GM18951 (cell line): ENCODE data around the gene CLEC4A.
"Not testable (repeated sequence)": the region's sequence is repeated elsewhere in the genome, so short reads cannot be mapped to it uniquely, and the experiment has no call there.

Source experiments
- POLR2A ChIP-seq: IDR thresholded peaks from 4 replicates; pipeline ENCODE4 v1.6.1; 2011; ENCODE audit warnings: mild to moderate bottlenecking; ENCODE audit not compliant: insufficient read length, insufficient read depth; ENCODE audit errors: extremely low read depth
- in situ Hi-C: fragments of 300-500 bp; cut with MboI; formaldehyde crosslinking; loops from one replicate; pipeline ENCODE4 v1.12.0; 2022; ENCODE audit warnings: low sequenced_read_pairs, mixed read lengths, inconsistent platforms; ENCODE audit not compliant: unreplicated experiment

Gene CLEC4A

DNA sequence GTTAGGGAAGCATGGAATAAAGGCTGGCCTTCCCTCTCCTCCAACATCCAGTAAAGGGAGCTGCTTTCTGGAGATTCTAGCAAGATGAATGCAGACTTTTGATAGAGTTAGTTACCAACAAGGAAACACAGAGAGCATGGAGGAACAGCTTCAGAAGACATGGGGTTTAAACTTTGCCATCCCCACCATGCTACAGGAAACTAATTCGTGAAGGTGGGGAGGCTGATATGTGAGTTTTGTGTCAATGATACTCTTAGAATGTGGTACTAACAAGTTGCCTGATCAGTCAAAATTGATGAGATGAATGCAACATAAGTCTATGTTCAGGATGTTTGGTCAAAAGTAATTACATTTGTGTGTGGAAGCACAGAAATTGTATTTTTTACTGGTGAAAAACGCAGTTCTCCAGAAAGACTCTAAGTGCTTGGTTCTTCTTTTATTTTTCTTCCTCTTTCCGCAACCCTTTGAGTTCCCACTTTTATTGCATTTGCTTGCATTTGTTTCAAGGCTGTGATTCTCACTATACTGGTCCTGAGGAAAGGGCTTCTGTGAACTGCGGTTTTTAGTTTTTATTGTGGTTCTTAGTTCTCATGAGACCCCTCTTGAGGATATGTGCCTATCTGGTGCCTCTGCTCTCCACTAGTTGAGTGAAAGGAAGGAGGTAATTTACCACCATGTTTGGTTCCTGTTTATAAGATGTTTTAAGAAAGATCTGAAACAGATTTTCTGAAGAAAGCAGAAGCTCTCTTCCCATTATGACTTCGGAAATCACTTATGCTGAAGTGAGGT lies at the start of gene CLEC4A:
CLEC4A (plus strand) TSS at position 494 of the 789 bp plus-strand sequence; CDS start at position 756, 262 bp downstream.
- no peak for TF ChIP-seq POLR2A
- in situ Hi-C loops, result loop anchor here (25.0 kb wide), 1 partner anchor 114 kb away; the partner anchor contains the start of gene FAM90A1

DNA sequence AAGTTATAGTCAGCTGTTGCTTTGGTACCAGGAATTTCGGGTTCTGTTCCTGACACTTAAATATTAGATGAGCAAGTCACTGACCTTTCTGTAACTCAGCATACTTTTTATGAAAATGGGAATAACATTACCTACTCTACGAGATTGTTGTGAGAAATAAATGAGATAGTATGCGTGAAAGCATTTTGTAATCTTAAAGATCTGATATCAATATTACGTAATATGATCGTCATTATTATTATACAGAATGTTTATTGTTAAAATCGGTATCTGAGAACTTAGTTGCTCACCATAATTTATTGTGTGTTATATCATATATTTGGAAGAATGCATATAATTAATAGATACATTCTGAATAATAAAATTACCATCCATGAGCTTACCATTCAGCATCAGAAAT lies 47.5 kb upstream of the CLEC4A start:
- in situ Hi-C loops, result no loop called here
- no peak for TF ChIP-seq POLR2A

DNA sequence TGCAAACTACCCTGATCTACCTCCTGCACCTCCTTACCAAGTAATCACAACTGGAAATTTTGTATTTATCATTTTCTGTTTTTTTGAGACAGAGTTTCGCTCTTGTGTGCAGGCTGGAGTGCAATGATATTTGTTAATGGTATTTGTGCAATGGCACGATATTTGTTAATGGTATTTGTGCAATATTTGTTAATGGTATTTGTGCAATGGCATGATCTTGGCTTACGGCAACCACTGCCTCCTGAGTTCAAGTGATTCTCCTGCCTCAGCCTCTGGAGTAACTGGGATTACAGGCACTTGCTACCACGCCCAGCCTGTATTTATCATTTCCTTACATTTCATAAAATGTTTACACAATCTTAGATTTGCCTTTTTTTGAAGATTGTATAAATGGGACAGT lies 47.1 kb upstream of the CLEC4A start:
- TF ChIP-seq POLR2A, result no peak
- in situ Hi-C loops, result no loop called here

DNA sequence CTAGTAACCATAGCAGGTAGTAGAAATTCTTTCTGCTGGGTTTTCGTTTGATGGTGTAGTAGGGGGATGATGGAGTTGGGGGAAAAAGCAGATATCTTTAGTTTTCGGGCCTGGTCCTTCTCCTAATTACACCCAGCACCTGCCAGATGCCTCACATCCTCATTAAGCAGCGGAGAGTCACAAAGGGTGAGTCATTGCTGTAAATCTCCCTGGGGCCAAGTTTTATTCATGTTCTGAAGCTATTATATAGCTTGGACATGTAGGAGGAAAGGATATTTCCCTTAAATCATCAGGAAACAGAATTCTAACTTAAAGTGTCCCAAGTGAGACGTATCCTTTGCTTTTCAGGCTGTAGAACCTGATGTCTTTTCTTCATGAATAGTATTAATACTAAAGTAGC lies 46.2 kb upstream of the CLEC4A start:
- TF ChIP-seq POLR2A, result no peak
- in situ Hi-C loops, result no loop called here

DNA sequence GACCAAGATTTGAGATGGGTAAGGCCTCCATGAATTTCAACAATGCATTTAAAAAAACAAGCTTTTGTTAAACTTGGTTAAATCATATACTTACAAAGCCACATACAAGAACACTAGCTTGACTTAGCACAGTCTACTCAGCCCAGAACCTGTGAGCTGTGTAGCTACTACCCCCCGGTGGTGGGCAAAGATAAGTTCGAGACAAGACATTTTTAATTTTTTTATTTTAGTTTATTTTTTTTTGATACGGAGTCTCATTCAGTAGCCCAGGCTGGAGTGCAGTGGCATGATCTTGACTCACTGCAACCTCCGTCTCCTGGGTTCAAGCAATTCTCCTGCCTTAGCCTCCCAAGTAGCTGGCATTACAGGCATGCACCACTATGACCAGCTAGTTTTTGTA lies 45.0 kb upstream of the CLEC4A start:
- in situ Hi-C loops, result no loop called here
- TF ChIP-seq POLR2A, result no peak

DNA sequence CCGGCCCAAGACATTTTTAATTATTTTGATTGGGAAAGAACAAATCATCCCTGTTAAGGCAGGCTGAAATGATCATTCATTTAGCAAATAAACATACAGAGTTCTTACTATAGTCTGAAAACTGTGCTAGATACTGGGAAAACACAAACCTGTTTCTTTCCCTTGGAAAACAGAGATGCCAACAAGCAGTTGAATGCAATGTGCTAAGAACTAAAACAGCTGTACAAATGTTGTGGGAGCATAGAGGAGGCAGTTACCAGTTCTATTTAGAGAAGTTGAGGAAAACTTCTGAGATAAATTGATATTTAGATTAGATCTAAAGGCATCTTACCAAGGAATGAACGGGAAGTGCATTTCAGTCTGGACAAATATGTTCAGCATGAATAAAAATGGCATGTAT lies 44.5 kb upstream of the CLEC4A start:
- in situ Hi-C loops, result no loop called here
- no peak for TF ChIP-seq POLR2A

DNA sequence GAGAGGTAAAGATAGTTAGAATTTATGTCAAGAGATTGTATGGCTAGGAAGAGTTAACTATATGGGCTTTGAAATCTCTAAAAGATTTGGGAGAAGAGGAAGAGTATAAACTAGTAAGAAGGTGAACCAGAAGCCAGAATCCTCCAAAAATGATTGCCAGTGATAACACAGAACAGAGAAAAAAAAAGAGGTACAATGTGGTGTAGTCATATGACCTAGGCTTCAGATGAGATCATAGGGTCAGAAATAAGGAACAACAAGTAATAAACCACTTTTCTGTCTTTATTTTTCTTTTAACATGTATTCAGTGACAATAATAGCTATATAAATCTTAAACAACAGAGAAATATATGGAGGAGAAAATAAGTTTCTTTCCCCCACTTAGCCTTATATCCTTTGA lies 43.3 kb upstream of the CLEC4A start:
- no peak for TF ChIP-seq POLR2A
- in situ Hi-C loops, result no loop called here

DNA sequence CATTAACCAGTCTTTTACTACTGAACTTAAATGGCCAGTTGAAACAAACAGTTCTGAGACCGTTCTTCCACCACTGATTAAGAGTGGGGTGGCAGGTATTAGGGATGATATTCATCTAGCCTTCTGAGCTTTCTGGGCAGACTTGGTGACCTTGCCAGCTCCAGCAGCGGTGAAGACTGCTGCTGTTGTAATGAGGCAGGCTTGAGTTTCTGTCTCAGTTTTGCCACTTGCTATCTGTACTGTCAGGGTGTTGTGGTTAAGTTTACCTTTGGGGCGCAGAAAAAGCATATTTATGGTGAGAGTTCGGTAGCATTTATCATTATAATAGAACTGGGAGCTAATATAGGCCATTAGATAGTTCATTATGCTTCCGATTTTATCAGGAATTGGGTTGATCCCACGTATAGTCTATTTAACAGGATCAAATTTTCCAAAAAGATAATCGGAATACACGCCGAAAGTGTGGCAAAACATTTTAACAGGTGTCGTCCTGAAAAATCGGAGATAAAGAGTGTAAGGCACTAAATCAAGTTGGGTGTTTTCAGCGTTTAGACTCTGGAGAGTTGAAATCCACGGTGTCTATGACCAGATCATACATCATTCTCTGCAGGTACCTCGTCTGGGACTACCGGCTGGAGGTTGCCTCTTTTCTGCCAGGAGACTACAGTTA lies 42.0 kb upstream of the CLEC4A start:
- no peak for TF ChIP-seq POLR2A
- in situ Hi-C loops, result no loop called here

DNA sequence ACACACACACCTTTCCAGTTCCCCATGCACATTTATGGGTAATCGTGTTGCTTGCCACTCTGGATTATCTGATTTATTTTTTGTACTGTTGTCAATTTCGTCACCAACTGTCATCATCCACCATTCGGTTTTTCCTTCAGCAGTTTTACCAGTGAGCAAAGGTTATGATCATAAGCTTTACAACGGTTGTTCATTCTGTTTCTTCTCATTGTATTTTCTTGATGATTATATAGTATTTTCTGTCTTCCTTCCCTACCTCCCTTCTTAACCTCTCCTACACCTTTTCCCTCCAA lies 40.7 kb upstream of the CLEC4A start:
- TF ChIP-seq POLR2A, result no peak
- in situ Hi-C loops, result no loop called here

DNA sequence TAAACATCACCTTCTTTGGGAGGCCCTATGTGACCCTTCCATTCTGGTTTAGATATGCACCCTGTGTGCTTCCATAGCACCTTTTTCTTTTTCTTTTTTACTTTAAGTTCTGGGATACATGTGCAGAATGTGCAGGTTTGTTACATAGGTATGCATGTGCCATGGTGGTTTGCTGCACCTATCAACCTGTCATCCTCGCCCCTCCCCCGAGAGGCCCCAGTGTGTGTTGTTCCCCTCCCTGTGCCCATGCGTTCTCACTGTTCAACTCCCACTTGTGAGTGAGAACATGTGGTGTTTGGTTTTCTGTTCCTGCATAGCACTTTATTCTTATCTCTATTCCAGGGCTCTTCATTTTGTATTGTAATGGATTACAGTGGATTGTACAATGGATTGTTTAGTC lies 39.1 kb upstream of the CLEC4A start:
- in situ Hi-C loops, result not testable (repeated sequence)

DNA sequence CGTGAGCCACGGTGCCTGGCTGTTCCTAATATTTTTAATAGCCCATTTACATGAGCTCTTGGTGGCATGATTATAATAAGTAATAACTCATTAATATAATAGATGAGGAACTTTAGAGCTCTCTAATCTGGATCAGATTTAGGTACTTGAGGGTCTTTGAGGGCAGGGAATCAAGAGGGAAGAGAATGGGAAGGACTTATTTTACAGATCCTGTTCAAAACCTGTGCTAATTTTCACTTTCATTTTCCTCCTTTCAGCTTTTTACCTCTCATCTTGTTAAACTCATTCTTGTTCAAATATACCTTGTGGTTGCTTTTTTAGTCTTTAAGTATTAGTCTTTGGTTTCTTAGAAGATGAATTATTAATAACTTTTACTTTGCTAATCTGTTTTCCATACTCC lies 35.8 kb upstream of the CLEC4A start:
- TF ChIP-seq POLR2A, result no peak

DNA sequence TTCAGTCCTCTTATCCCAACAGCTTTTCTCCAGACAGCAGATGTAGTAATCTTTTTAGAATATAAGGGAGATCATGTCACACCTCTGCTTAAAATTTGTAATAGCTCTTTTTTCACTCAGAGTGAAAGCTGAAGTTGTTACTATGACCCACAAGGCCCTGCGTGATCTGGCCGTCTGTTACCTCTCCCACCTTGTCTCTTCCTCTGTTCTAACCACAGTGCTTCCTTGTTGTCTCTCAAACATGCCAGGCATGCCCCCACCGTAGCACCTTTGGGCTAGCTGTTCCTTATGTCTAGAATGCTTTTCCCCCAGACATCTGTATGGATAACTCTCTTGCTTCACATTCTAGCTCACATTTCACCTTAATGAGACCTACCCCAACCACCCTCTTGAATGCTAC lies 34.8 kb upstream of the CLEC4A start:
- TF ChIP-seq POLR2A, result no peak
- in situ Hi-C loops, result loop anchor here (5.0 kb wide), 1 partner anchor 41 kb away; no protein-coding TSS in a partner anchor

More for the DNA sequence above, 35.8 kb upstream of the CLEC4A start:
- in situ Hi-C loops, result loop anchor here (5.0 kb wide), 1 partner anchor 40 kb away; no protein-coding TSS in a partner anchor

DNA sequence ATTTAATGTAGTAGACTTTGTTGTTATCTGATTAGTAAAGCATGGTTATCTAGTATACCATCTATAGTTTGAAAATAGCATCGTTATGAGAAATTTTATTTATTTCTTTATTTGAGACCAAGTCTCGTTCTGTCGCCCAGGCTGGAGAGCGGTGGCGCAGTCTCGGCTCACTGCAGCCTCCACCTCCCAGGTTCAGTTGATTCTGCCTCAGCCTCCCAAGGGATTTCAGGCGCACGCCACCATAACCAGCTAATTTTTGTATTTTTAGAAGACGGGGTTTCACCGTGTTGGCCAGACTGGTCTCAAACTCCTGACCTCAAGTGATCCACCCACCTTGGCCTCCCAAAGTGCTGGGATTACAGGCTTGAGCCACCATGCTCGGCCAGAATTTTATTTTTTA lies 34.1 kb upstream of the CLEC4A start:
- in situ Hi-C loops, result loop anchor here (5.0 kb wide), 1 partner anchor 42 kb away; no protein-coding TSS in a partner anchor

DNA sequence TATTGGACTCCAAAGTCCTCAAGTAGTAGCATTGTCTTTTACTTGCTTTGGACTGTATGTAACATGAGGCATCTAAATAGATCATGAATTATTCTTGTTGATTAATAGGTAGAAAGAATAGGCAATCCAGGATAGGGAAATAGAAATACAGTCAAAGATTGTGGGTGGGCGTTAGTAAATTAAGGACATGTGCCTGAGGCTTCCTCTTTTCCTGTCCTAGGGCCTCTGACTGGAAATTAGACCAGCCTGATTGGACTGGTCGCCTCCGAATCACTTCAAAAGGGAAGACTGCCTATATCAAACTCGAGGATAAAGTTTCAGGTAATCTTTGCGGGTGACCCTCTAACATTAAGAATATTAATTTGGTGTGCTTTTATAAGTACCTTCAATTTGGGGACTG lies 33.7 kb upstream of the CLEC4A start:
- no peak for TF ChIP-seq POLR2A
- in situ Hi-C loops, result loop anchor here (5.0 kb wide), 1 partner anchor 42 kb away; no protein-coding TSS in a partner anchor

DNA sequence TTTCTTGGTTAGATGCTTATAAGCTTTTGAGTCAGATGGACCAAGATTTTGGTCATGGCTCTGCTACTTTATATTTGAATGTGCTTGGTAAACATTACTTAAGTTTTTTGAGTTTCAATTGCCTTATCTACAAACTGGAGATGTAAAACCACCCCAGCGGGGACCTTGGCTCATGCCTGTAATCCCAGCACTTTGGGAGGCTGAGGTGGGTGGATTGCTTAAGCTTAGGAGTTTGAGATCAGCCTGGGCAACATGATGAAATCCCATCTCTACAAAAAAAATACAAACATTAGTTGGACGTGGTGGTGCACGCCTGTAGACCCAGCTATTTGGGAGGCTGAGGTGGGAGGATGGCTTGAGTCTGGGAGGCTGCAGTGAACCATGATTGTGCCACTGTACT lies 30.1 kb upstream of the CLEC4A start:
- in situ Hi-C loops, result no loop called here
- TF ChIP-seq POLR2A, result no peak
